Nephron progenitor cell (in vitro differentiated cells): ENCODE data around the gene CUL5.

Experiments used
- DNase-seq: peaks from one replicate; pipeline ENCODE4 v3.0.0; 2021
- H3K27ac Mint-ChIP-seq: 2 replicates; pipeline ENCODE4 v1.8.0; 2021; ENCODE audit warnings: mild to moderate bottlenecking, moderate library complexity, mixed read lengths
- H3K27me3 Mint-ChIP-seq: 2 replicates; pipeline ENCODE4 v1.8.0; 2021; ENCODE audit warnings: mild to moderate bottlenecking, low read depth, mixed read lengths; ENCODE audit not compliant: poor library complexity
- H3K36me3 Mint-ChIP-seq: 2 replicates; pipeline ENCODE4 v1.8.0; 2021; ENCODE audit warnings: low read depth, mixed read lengths
- H3K4me1 Mint-ChIP-seq: 2 replicates; pipeline ENCODE4 v1.8.0; 2021; ENCODE audit warnings: mixed read lengths
- H3K4me3 Mint-ChIP-seq: 2 replicates; pipeline ENCODE4 v1.8.0; 2021; ENCODE audit warnings: mild to moderate bottlenecking, moderate library complexity, mixed read lengths
- H3K9me3 Mint-ChIP-seq: 2 replicates; pipeline ENCODE4 v1.8.0; 2021; ENCODE audit warnings: mild to moderate bottlenecking, moderate library complexity, mixed read lengths
- CTCF ChIP-seq: fragments of 200-600 bp; sonication (generic); IDR thresholded peaks from 2 replicates; pipeline ENCODE4 v1.5.0; 2021; ENCODE audit warnings: antibody characterized with exemption

Gene CUL5

GRCh38 chr11:108154591-108154990, 145.9 kb downstream of the CUL5 start:
- no peaks in the 10 kb centered on the region for H3K27me3 Mint-ChIP-seq
- TF ChIP-seq CTCF = no peak
- no peaks in the 10 kb centered on the region for H3K4me1 Mint-ChIP-seq
- no peak for DNase-seq
- H3K4me3 Mint-ChIP-seq = no peak overlapping the region
- peaks cover 52% of the 10 kb centered on the region for H3K36me3 Mint-ChIP-seq
- H3K27ac Mint-ChIP-seq = no peak overlapping the region
- H3K9me3 Mint-ChIP-seq = no peaks in the 10 kb centered on the region
